Measurements from ENCODE around the gene ZNF416.

The ZNF416 gene

GRCh38 chr19:57559404-57560025 lies 19.2 kb downstream of the ZNF416 start, which contains the start of gene ZNF550:
Gene ZNF550, minus strand, starts transcription at chr19:57559863. Its CDS starts 181 bp downstream, at chr19:57559682.
- peaks cover 29% of the 10 kb centered on the region for H3K79me2 ChIP-seq (ENCODE audit: insufficient read depth, low read length)
- peaks cover 14% of the 10 kb centered on the region; the same call in 1 of the 2 replicates for H3K36me3 ChIP-seq (ENCODE audit: insufficient read depth, low read length)
- no peaks in the 10 kb centered on the region for H3F3A ChIP-seq (ENCODE audit: low read depth)
- peak within 1 kb of the TSS; percentile 69; the same call in 1 of the 2 replicates for H2AFZ ChIP-seq (ENCODE audit: low read length)
- H3K4me2 ChIP-seq (ENCODE audit: low read depth, low read length, poor library complexity, severe bottlenecking) = peak within 1 kb of the TSS; percentile 85
- H3K4me1 ChIP-seq (ENCODE audit: insufficient read depth, low read length, poor library complexity, severe bottlenecking) = peaks cover 14% of the 10 kb centered on the region
- TF ChIP-seq CTCF (conservative IDR thresholded peaks at IDR 0.05; ENCODE audit: low read length) = no peak
- no peak for TF ChIP-seq EZH2phosphoT487 (IDR thresholded peaks at IDR 0.05; ENCODE audit: borderline replicate concordance)
- H3K9me3 ChIP-seq (ENCODE audit: insufficient read depth, low read depth, low read length) = peaks cover 8% of the 10 kb centered on the region; the same call in 1 of the 2 replicates
- H3K27me3 ChIP-seq (ENCODE audit: insufficient read depth, low read length, poor library complexity, severe bottlenecking) = no peaks in the 10 kb centered on the region
- H3K4me3 ChIP-seq (ENCODE audit: low read length, poor library complexity, severe bottlenecking) = peak within 1 kb of the TSS; percentile 79
- H4K20me1 ChIP-seq (ENCODE audit: insufficient read depth, low read length, poor library complexity, severe bottlenecking) = peaks cover 17% of the 10 kb centered on the region
- no peaks in the 10 kb centered on the region for H3K9me2 ChIP-seq (replicated peaks; ENCODE audit: low read depth, low read length)
- H3K9ac ChIP-seq (ENCODE audit: low read depth, low read length, poor library complexity, severe bottlenecking) = peak within 1 kb of the TSS; percentile 82

- peak overlapping the region; percentile 85 for H3K4me2 ChIP-seq (ENCODE audit: low read depth, low read length, poor library complexity, severe bottlenecking)
- peak overlapping the region; percentile 79 for H3K4me3 ChIP-seq (ENCODE audit: low read length, poor library complexity, severe bottlenecking)
- peaks cover 3% of the 10 kb centered on the region; the same call in 1 of the 2 replicates for H3K9me3 ChIP-seq (ENCODE audit: insufficient read depth, low read depth, low read length)
- H3F3A ChIP-seq (ENCODE audit: low read depth) = no peaks in the 10 kb centered on the region
- H3K4me1 ChIP-seq (ENCODE audit: insufficient read depth, low read length, poor library complexity, severe bottlenecking) = peaks cover 14% of the 10 kb centered on the region
- H3K9me2 ChIP-seq (replicated peaks; ENCODE audit: low read depth, low read length) = no peaks in the 10 kb centered on the region
- H3K79me2 ChIP-seq (ENCODE audit: insufficient read depth, low read length) = peaks cover 29% of the 10 kb centered on the region
- peak overlapping the region; percentile 82 for H3K9ac ChIP-seq (ENCODE audit: low read depth, low read length, poor library complexity, severe bottlenecking)
- peak overlapping the region; percentile 69; the same call in 1 of the 2 replicates for H2AFZ ChIP-seq (ENCODE audit: low read length)
- no peak for TF ChIP-seq EZH2phosphoT487 (IDR thresholded peaks at IDR 0.05; ENCODE audit: borderline replicate concordance)
- no peak for TF ChIP-seq CTCF (conservative IDR thresholded peaks at IDR 0.05; ENCODE audit: low read length)
- H4K20me1 ChIP-seq (ENCODE audit: insufficient read depth, low read length, poor library complexity, severe bottlenecking) = peaks cover 17% of the 10 kb centered on the region
- no peaks in the 10 kb centered on the region for H3K27me3 ChIP-seq (ENCODE audit: insufficient read depth, low read length, poor library complexity, severe bottlenecking)
- peaks cover 17% of the 10 kb centered on the region; the same call in 1 of the 2 replicates for H3K36me3 ChIP-seq (ENCODE audit: insufficient read depth, low read length)
These were observed 19.7 kb downstream of the ZNF416 start for GRCh38 chr19:57559008-57559403.

- H3K9me2 ChIP-seq (replicated peaks; ENCODE audit: low read depth, low read length) = no peaks in the 10 kb centered on the region
- no peaks in the 10 kb centered on the region for H3F3A ChIP-seq (ENCODE audit: low read depth)
- H4K20me1 ChIP-seq (ENCODE audit: insufficient read depth, low read length, poor library complexity, severe bottlenecking) = peaks cover 17% of the 10 kb centered on the region
- H3K4me2 ChIP-seq (ENCODE audit: low read depth, low read length, poor library complexity, severe bottlenecking) = peak overlapping the region; percentile 85
- no peaks in the 10 kb centered on the region for H3K27me3 ChIP-seq (ENCODE audit: insufficient read depth, low read length, poor library complexity, severe bottlenecking)
- no peak overlapping the region for H2AFZ ChIP-seq (ENCODE audit: low read length)
- H3K4me3 ChIP-seq (ENCODE audit: low read length, poor library complexity, severe bottlenecking) = peak overlapping the region; percentile 79
- peaks cover 3% of the 10 kb centered on the region; the same call in 1 of the 2 replicates for H3K9me3 ChIP-seq (ENCODE audit: insufficient read depth, low read depth, low read length)
- TF ChIP-seq CTCF (conservative IDR thresholded peaks at IDR 0.05; ENCODE audit: low read length) (peak; percentile 41), EZH2phosphoT487 (IDR thresholded peaks at IDR 0.05; ENCODE audit: borderline replicate concordance) (no peak)
- H3K36me3 ChIP-seq (ENCODE audit: insufficient read depth, low read length) = peaks cover 17% of the 10 kb centered on the region; the same call in 1 of the 2 replicates
- H3K4me1 ChIP-seq (ENCODE audit: insufficient read depth, low read length, poor library complexity, severe bottlenecking) = peaks cover 14% of the 10 kb centered on the region
- peak overlapping the region; percentile 82 for H3K9ac ChIP-seq (ENCODE audit: low read depth, low read length, poor library complexity, severe bottlenecking)
- H3K79me2 ChIP-seq (ENCODE audit: insufficient read depth, low read length) = peaks cover 29% of the 10 kb centered on the region
These were observed 20.2 kb downstream of the ZNF416 start for GRCh38 chr19:57558525-57558924.
